GM12874 (cell line): ENCODE measurements around the gene MYO6.

Experiments
- CTCF ChIP-seq: IDR thresholded peaks from 2 replicates; pipeline ENCODE4 v1.5.1; 2011; ENCODE audit warnings: low read depth, mild to moderate bottlenecking, control low read depth, low read length, moderate library complexity; ENCODE audit not compliant: insufficient read depth

Gene MYO6

GRCh38 chr6:75748743-75749538, at the start of gene MYO6:
TSS of gene MYO6 (plus strand) at chr6:75749239. CDS start at chr6:75817548, 68,309 bp downstream.
- no peak for TF ChIP-seq CTCF

GRCh38 chr6:75711173-75711572, 37.9 kb upstream of the MYO6 start:
- no peak for TF ChIP-seq CTCF

- TF ChIP-seq CTCF = no peak
Observed at GRCh38 chr6:75719133-75719532, 29.9 kb upstream of the MYO6 start.

GRCh38 chr6:75723382-75723781, 25.7 kb upstream of the MYO6 start:
- no peak for TF ChIP-seq CTCF

GRCh38 chr6:75727206-75727605, 21.8 kb upstream of the MYO6 start:
- no peak for TF ChIP-seq CTCF

- no peak for TF ChIP-seq CTCF
Observed at GRCh38 chr6:75735491-75736186, 13.4 kb upstream of the MYO6 start.

GRCh38 chr6:75743971-75744370, 5.1 kb upstream of the MYO6 start:
- no peak for TF ChIP-seq CTCF
